ENCODE data around the gene USP1.

USP1 gene

GRCh38 chr1:62493656-62494055, 56.8 kb downstream of the USP1 start:
- no peak for DNase-seq (ENCODE audit: low spot score)

DNA sequence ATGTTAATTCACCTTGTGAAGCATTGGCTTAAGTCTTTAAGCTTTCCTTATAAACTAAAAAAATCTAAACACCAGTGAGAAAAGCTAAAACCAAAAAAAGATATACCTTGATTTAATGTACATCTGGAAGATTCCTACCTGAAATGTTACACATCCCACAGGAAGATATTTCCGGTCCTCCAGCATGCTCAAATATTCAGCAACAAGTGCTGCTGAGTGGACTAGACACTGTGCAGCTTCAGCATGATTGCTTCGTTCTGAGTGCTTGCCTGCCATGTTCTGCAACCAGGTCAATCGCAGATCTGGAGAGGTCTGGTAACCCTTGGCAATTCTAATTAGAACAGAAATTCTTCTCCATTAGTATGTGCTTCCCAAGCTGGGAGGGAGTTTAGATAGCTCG, 57.3 kb downstream of the USP1 start:
- no peak for DNase-seq (ENCODE audit: low spot score)

GRCh38 chr1:62500210-62500609, 63.4 kb downstream of the USP1 start:
- no peak for DNase-seq (ENCODE audit: low spot score)
